GM23248 (cell line): Measurements from ENCODE around the gene MAD2L1. TPM values are rescaled to one million over a fixed set of nuclear protein-coding genes. Genes with fewer than 3 reads are reported as not detected.

Experiments used
- DNase-seq: peaks from one replicate; pipeline ENCODE4 v3.0.0-alpha.2; 2015
- H2AFZ ChIP-seq: fragments of 200-600 bp; sonication (generic); 2 replicates; pipeline ENCODE4 v1.6.1; 2016; ENCODE audit warnings: antibody characterized with exemption
- H3F3A ChIP-seq: fragments of 200-600 bp; sonication (generic); 2 replicates; pipeline ENCODE4 v1.6.1; 2016; ENCODE audit warnings: mild to moderate bottlenecking, antibody characterized with exemption, mixed run types; ENCODE audit not compliant: insufficient read depth
- H3K27ac ChIP-seq: fragments of 200-600 bp; sonication (generic); 2 replicates; pipeline ENCODE4 v1.5.1; 2016; ENCODE audit warnings: mild to moderate bottlenecking
- H3K27me3 ChIP-seq: fragments of 200-600 bp; sonication (generic); replicated peaks from 2 replicates; pipeline ENCODE4 v1.6.1; 2016; ENCODE audit warnings: mild to moderate bottlenecking; ENCODE audit not compliant: insufficient read depth
- H3K36me3 ChIP-seq: fragments of 200-600 bp; sonication (generic); 2 replicates; pipeline ENCODE4 v1.6.1; 2016; ENCODE audit warnings: low read depth, mild to moderate bottlenecking
- H3K4me1 ChIP-seq: fragments of 200-600 bp; sonication (generic); 2 replicates; pipeline ENCODE4 v1.6.1; 2016; ENCODE audit warnings: mild to moderate bottlenecking; ENCODE audit not compliant: insufficient read depth
- H3K4me2 ChIP-seq: fragments of 200-600 bp; sonication (generic); one replicate; pipeline ENCODE4 v1.6.1; 2016; ENCODE audit warnings: mild to moderate bottlenecking; ENCODE audit not compliant: unreplicated experiment
- H3K4me3 ChIP-seq: fragments of 200-600 bp; sonication (generic); 2 replicates; pipeline ENCODE4 v1.5.1; 2016; ENCODE audit warnings: mild to moderate bottlenecking
- H3K79me2 ChIP-seq: fragments of 200-600 bp; sonication (generic); 2 replicates; pipeline ENCODE4 v1.6.1; 2016; ENCODE audit warnings: mild to moderate bottlenecking; ENCODE audit not compliant: insufficient read depth
- H3K9ac ChIP-seq: fragments of 200-600 bp; sonication (generic); 2 replicates; pipeline ENCODE4 v1.6.1; 2016; ENCODE audit warnings: mild to moderate bottlenecking
- H3K9me2 ChIP-seq: fragments of 200-600 bp; sonication (generic); 2 replicates; pipeline ENCODE4 v1.6.1; 2016; ENCODE audit warnings: mixed run types, mild to moderate bottlenecking, moderate library complexity; ENCODE audit not compliant: insufficient read depth
- H3K9me3 ChIP-seq: fragments of 200-600 bp; sonication (generic); one replicate; pipeline ENCODE4 v1.6.1; 2017; ENCODE audit warnings: low read depth
- H4K20me1 ChIP-seq: fragments of 200-600 bp; sonication (generic); 2 replicates; pipeline ENCODE4 v1.6.0; 2016; ENCODE audit not compliant: insufficient read depth
- EZH2 ChIP-seq: fragments of 200-600 bp; sonication (generic); IDR thresholded peaks from 2 replicates; pipeline ENCODE4 v1.6.1; 2018; ENCODE audit warnings: antibody characterized with exemption, mild to moderate bottlenecking; ENCODE audit not compliant: insufficient read depth, poor library complexity, severe bottlenecking
- EZH2phosphoT487 ChIP-seq: fragments of 200-600 bp; sonication (generic); IDR thresholded peaks from 2 replicates; pipeline ENCODE4 v1.6.1; 2018; ENCODE audit warnings: antibody characterized with exemption, moderate library complexity, mild to moderate bottlenecking, low read depth; ENCODE audit not compliant: insufficient read depth
- WGBS, 2 experiments: methylation state at CpG; one replicate each; pipeline ENCODE4 v1.1.6; 2015 to 2017; ENCODE audit warnings: low lambda C conversion rate in 2 of 2, low coverage in 1 of 2; ENCODE audit errors: missing lambda C conversion rate in 2 of 2; 5-methylcytosine and 5-hydroxymethylcytosine counted together
- in situ Hi-C: fragments of 300-500 bp; cut with MboI; formaldehyde crosslinking; loops from 2 replicates; pipeline ENCODE4 v1.15.0; 2020
- polyA plus RNA-seq: library from polyadenylated mRNA; unstranded; fragments of >200 nt; fragmentation: Nextera tagmentation; extraction: Ambion mirVana; gene quantifications from 2 replicates; pipeline ENCODE4 v1.2.1, GENCODE V29; 2016
- total RNA-seq: library from RNA; depleted of rRNA; stranded (reverse); fragments of >200 nt; shearing (Covaris generic); gene quantifications from 2 replicates; pipeline ENCODE4 v1.2.3, GENCODE V29; 2014

The MAD2L1 gene
- total and polyA plus RNA-seq, 2 experiments from 2014 or later: 31.3 to 40.6 TPM

GRCh38 chr4:120043828-120044227 is 22.8 kb downstream of the MAD2L1 start:
- Histone ChIP-seq H3K79me2 (no peaks in the 10 kb centered on the region), H3K36me3 (no peaks in the 10 kb centered on the region), H3K9ac (no peak overlapping the region), H3F3A (no peaks in the 10 kb centered on the region), H3K9me3 (no peaks in the 10 kb centered on the region), H3K4me3 (no peak overlapping the region), H3K27me3 (no peaks in the 10 kb centered on the region), H3K27ac (no peak overlapping the region), H4K20me1 (no peaks in the 10 kb centered on the region), H3K9me2 (no peaks in the 10 kb centered on the region), H3K4me2 (no peak overlapping the region), H2AFZ (no peak overlapping the region), H3K4me1 (no peaks in the 10 kb centered on the region)
- in situ Hi-C loops: loop anchor here (10.0 kb wide), 1 partner anchor 479 kb away; no protein-coding TSS in a partner anchor
- DNase-seq: no peak
- 62 to 66% methylated on average over 4 of the region's 4 CpGs for WGBS, 2 experiments
- TF ChIP-seq EZH2 (no peak), EZH2phosphoT487 (no peak)

GRCh38 chr4:120037411-120037810 is 29.2 kb downstream of the MAD2L1 start:
- Histone ChIP-seq H3K79me2 (no peaks in the 10 kb centered on the region), H3K27me3 (no peaks in the 10 kb centered on the region), H3K4me1 (no peaks in the 10 kb centered on the region), H2AFZ (no peak overlapping the region), H3K9ac (no peak overlapping the region), H3K9me2 (no peaks in the 10 kb centered on the region), H3K36me3 (no peaks in the 10 kb centered on the region), H3K4me2 (no peak overlapping the region), H3K4me3 (no peak overlapping the region), H3F3A (no peaks in the 10 kb centered on the region), H3K9me3 (no peaks in the 10 kb centered on the region), H3K27ac (no peak overlapping the region), H4K20me1 (no peaks in the 10 kb centered on the region)
- TF ChIP-seq EZH2 (no peak), EZH2phosphoT487 (no peak)
- WGBS, 2 experiments: 10 to 12% methylated on average over 2 of the region's 2 CpGs
- no peak for DNase-seq
- in situ Hi-C loops: no loop called here

- Histone ChIP-seq H3K27ac (no peak overlapping the region), H2AFZ (no peak overlapping the region), H3K27me3 (peaks cover 9% of the 10 kb centered on the region; the same call in 1 of the 2 replicates), H3K79me2 (no peaks in the 10 kb centered on the region), H4K20me1 (no peaks in the 10 kb centered on the region), H3K4me3 (no peak overlapping the region), H3K9ac (no peak overlapping the region), H3K36me3 (no peaks in the 10 kb centered on the region), H3F3A (no peaks in the 10 kb centered on the region), H3K4me1 (no peaks in the 10 kb centered on the region), H3K9me2 (no peaks in the 10 kb centered on the region), H3K4me2 (no peak overlapping the region), H3K9me3 (no peaks in the 10 kb centered on the region)
- TF ChIP-seq EZH2phosphoT487: no peak
- 13 to 16% methylated on average over 2 of the region's 2 CpGs for WGBS, 2 experiments
- DNase-seq: no peak
- in situ Hi-C loops: no loop called here
These were observed 31.7 kb downstream of the MAD2L1 start for GRCh38 chr4:120034913-120035312.

- Histone ChIP-seq H3K4me1 (no peaks in the 10 kb centered on the region), H3K9me3 (no peaks in the 10 kb centered on the region), H3K36me3 (no peaks in the 10 kb centered on the region), H3K9ac (no peak overlapping the region), H2AFZ (no peak overlapping the region), H3K4me2 (no peak overlapping the region), H3F3A (no peaks in the 10 kb centered on the region), H4K20me1 (no peaks in the 10 kb centered on the region), H3K79me2 (no peaks in the 10 kb centered on the region), H3K27me3 (peaks cover 6% of the 10 kb centered on the region; the same call in 1 of the 2 replicates), H3K27ac (no peak overlapping the region), H3K4me3 (no peak overlapping the region), H3K9me2 (no peaks in the 10 kb centered on the region)
- in situ Hi-C loops: no loop called here
- no peak for DNase-seq
- WGBS, 2 experiments: 51 to 60% methylated on average over 2 of the region's 2 CpGs
- TF ChIP-seq EZH2phosphoT487 (no peak), EZH2 (no peak)
These were observed 39.8 kb downstream of the MAD2L1 start for GRCh38 chr4:120026853-120027252.

GRCh38 chr4:120025516-120025915 is 41.1 kb downstream of the MAD2L1 start:
- H3K79me2 ChIP-seq: no peaks in the 10 kb centered on the region
- no peaks in the 10 kb centered on the region for H3K9me2 ChIP-seq
- no peak overlapping the region for H2AFZ ChIP-seq
- H3K27me3 ChIP-seq: no peaks in the 10 kb centered on the region
- in situ Hi-C loops: no loop called here
- no peaks in the 10 kb centered on the region for H3K4me1 ChIP-seq
- 5 to 11% methylated on average over 1 of the region's 1 CpG for WGBS, 2 experiments
- no peaks in the 10 kb centered on the region for H4K20me1 ChIP-seq
- H3F3A ChIP-seq: no peaks in the 10 kb centered on the region
- no peaks in the 10 kb centered on the region for H3K9me3 ChIP-seq
- H3K9ac ChIP-seq: no peak overlapping the region
- no peak overlapping the region for H3K4me2 ChIP-seq
- H3K4me3 ChIP-seq: no peak overlapping the region
- no peak overlapping the region for H3K27ac ChIP-seq
- TF ChIP-seq EZH2 (no peak), EZH2phosphoT487 (no peak)
- no peaks in the 10 kb centered on the region for H3K36me3 ChIP-seq
- DNase-seq: no peak
